SHP77 treated with DMSO at 0.1 percent for 48 hours (cell line): ENCODE data around the gene DMAC2L.

ENCODE experiments used
- DNase-seq: peaks from one replicate; lab custom pipeline; 2025; lab: John Stamatoyannopoulos, UW

Gene DMAC2L

GRCh38 chr14:50331596-50331995, 19.5 kb downstream of the DMAC2L start:
- DNase-seq, result no peak

GRCh38 chr14:50333014-50333509, 20.9 kb downstream of the DMAC2L start:
- DNase-seq, result no peak

DNA sequence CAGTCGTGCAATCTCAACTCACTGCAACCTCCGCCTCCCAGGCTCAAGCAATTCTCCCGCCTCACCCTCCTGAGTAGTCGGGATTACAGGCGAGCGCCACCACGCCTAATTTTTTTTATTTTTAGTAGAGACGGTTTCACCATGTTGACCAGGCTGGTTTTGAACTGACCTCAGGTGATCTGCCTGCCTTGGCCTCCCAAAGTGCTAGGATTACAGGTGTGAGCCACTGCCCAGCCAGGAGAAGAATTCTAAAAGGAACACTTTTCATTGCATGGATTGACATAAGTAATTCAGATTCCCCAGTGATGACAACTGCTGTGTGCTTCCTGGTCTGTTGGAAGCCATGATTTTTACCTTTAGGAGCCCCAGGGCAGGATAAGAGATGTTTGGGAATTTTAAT, 22.1 kb downstream of the DMAC2L start:
- no peak for DNase-seq

DNA sequence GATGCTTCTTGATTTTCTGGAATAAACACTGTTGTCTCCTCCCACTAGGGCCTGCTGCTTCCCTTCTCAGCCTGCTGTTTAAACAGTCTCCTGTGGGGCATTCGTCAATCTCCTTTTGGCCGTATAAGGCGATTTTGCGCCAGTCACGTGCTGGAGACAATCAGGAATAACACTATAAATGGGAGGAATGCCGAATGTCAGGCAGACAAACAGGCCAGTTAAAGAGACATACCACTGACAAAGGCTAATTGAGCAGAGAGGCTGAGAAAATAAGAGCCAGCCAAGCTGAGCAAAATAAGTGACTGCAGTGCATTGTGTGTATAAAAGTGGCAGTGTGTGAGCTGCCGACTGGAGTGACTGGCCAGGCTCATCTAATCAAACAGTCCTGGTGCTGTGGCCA, 23.3 kb downstream of the DMAC2L start:
- DNase-seq, result peak; percentile 56

GRCh38 chr14:50335989-50336824, 24.1 kb downstream of the DMAC2L start:
- DNase-seq, result no peak

DNA sequence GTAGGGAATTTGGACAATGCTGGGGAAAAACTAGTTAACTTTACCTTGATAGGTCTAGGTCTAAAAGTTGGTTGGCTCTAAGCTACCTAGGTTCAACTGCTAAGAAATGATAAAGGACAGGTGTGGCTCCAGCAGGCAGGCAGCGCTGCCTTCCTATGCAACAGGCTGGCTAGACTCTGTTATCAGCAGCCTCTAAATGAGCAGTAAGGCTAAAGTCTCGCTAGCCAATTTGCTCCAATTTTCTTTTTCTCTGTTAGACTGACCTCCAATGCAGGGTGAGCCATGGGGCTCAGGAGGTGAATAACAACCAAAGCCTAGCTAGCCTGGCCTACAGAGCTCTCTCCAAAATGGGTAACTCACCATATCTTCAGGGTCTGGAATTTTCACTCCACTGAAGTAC, 26.5 kb downstream of the DMAC2L start:
- no peak for DNase-seq

DNA sequence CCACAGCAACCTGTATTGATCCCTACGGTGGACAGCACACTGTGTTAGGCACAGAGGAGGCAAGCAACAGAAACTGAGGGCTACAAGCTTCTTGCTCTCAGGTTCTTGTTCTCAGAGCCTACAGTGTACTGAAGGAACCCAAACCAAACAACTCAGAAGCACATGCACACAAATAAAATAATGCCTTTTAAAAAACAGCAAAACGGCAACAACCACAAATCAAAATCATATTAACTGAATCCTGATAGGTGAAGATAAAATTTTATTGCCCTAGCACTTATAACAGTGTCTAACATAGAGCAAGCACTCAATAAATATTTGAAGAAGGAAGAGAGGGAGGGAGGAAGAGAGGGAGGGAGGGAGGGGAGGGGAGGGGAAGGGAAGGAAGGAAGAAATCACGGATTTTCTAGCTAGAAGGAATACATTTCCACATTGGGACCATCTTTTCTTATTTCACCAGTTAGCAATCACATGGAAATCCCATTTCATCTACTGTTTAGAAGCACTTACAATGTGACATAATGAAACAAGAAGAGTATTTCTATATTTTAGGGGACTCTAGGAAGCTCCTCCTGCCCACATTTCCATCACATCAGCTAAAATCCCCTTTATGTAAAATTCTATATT, 27.2 kb downstream of the DMAC2L start:
- no peak for DNase-seq

DNA sequence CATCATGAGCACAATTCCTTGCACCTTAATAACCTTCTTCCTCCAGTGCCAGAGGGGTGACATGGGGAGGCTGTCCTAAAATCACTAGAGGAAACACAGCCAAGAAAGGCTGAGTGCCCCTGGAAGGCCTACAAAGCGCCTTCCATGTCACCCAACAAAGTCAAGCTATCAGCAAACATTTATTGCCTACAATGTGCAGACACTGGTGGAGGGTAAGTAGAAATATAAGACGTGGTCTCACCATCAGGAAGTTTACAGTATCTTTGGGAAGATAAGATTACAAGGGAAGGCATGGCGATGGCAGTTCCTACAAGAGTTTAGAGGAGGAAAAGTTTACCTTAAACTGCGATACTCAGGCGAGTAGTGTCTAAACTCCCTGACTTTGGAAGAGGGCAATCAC, 27.9 kb downstream of the DMAC2L start:
- no peak for DNase-seq

- DNase-seq, result no peak
Observed at GRCh38 chr14:50340963-50341362, 28.8 kb downstream of the DMAC2L start.

DNA sequence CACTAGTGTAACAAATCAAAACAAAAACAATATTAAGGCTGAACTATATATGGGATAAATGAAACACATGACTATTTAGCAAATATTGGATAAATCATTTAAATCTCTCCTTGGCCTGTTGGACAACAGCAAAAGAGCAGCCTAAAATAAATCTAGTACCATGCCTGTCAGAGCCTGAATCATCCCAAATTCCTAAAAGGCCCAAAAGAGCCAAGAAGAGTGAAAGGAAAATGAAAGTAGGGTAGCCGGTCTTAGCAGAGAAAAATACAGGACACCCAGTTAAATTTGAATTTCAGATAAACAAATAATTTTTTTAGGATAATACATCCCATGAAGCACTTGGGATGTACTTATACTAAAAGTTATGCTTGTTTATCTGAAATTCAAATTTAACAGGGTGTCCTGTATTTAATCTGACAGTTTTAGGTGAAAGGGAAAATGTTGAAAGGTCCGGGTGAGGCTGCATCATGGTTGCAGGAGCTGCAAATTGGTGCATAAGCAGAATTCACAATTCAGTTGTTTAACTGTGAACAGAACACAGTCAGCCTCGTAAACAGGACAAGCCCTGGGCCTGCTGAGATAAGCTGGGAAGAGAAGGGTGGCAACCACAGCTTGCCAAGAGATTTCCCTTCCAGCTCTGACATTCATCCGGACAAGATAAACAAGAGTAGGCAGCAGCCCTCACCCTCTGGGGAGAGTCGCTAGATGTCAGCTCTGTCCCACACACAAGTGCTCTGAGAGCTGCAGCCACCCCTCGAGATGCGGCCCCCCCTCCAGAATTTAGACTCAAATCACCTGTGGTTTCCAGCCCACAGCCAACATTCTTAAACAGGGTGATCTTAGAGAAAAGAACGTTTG, 30.3 kb downstream of the DMAC2L start:
- peak; percentile 50 for DNase-seq

GRCh38 chr14:50343434-50343833, 31.3 kb downstream of the DMAC2L start:
- DNase-seq, result no peak

DNA sequence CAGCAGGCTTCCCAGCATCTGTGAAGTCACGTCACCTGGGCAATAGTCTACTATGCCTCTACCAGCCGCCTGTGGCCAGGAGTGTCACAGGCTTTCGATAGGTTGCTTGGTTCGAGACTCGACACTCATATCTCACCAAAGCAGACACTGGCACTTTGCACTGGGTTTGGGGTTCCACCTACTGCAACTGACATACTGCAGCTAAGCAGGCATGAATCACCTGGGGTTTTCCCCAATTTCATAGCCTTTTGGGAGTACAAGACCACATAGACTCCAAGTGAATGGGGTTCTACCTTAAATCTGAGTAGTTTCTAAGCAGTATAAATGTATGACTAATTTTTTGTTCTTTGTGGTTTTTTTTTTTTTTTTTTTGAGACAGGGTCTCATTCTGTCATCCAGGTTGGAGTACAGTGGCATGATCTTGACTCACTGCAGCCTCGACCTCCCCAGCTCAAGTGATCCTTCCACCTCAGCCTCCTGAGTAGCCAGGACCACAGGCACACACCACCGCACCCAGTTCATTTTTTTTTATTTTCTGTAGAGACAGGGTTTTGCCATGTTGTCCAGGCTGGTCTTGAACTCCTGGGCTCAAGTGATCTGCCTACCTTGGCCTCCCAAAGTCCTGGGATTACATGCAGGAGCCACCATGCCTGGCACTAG, 32.1 kb downstream of the DMAC2L start:
- no peak for DNase-seq

DNA sequence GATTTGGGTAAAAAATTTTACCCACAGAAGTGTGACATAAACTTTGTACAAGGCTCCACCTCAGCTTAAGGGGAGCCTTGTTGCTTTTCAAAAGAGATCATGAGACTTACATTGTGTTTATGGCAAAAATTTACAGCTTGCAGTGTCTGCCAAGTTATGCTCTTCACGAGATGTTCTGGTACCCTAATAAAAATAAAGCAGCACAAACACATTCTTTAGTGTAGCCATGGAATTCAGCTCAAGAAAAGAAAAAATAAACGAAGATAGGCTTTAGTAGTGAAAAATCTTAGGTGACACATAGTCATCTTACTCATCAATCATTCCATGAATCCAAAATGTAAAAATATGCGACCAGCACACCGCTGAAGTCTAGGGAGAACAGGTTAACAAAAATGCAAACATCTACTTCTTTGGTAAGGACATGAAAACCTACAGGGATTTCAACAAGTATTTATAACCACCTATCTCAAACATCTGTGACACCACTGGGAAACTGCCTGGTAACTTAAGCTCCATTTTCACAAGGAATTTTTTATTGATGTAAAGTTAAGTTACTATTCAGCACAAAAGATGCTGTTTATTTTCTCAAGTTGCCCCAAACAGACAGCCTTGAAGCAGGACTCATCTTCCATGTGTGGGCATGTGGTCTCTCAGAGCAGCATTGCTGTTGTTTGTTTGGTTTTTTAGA, 32.9 kb downstream of the DMAC2L start:
- DNase-seq, result no peak

DNA sequence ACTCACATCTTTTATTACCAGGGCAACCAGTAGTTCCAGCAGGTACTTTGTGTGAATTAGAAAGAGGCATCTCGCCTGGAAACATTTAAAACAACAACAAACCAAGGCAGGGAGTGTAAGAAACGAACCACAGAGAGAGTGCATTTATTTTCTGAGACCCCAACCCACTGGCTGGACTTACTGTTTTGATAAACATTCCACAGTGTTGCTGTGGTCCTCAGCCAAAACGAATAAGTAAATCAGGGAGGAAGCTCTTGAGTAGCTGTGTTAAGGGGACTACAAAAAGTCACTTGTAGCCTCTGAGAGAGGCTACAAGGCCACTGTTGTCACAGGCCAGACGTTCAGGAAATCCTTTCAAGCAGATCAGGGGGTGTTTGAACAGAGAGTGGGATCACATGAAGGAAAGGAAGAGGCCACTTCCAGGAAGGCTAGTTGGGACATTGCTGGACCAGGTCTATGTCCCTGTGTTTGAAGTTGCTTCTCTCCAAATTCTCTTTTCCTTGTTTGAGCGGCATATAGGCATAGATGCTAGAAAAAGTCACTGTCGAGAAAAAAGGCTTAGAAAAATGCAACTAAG, 33.8 kb downstream of the DMAC2L start:
- DNase-seq, result no peak

DNA sequence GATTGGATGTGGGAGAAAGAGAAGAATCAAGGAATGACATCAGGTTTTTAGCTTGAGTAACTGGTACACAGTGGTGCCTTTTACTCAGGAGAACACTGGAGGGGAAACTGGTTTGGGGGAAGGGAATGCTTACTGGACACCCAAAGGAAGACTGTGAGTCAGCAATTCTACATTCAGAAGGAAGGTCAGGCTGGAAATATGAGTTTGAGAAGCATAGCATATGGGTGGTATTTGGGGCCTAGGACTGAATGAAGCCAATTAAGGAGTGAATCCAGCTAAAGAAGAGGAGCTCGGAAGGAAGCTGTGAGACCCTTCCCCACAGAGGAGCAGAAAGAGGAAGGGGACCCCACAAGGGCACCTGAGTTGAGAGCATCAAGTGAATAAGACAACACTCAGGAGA, 35.4 kb downstream of the DMAC2L start:
- no peak for DNase-seq

DNA sequence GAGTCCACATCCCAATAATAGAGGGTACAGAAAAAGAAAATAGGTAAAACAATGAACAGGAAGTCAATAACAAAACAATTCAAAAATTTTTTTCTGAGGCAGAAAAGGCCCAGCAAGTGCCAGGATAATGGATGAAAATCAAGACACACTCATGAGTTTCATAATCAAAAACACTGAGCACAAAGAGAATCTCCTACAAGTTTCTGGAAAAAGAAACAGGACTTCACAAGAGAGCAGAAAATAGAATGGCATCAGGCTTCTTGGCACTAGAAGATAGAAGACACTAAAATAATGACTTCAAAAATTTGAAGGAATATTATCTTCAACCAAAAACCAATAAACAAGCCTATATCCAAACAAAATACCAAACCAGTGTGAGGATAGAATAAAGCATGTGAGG, 36.8 kb downstream of the DMAC2L start:
- no peak for DNase-seq

GRCh38 chr14:50350975-50351374, 38.9 kb downstream of the DMAC2L start:
- no peak for DNase-seq

- DNase-seq, result no peak
Observed at GRCh38 chr14:50352584-50352983, 40.5 kb downstream of the DMAC2L start.

DNA sequence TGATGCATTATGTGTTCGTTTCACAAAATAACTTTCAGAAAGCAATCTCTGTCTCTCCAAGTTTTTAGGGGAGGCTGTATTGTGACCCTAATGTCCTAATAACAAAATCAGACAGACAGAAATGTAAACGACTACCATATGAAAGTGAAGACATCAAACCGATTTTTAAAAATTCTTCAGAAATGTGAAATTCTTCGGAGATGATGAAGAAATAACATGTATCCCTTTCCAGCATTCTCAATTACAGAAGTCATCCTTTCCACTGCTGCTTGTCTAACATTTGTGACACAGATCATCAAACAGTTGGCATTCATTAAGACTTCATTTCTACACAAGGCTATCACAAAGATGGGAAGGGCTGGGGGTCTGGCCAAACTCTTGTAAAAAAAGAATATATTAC, 41.0 kb downstream of the DMAC2L start:
- no peak for DNase-seq

GRCh38 chr14:50354527-50354926, 42.4 kb downstream of the DMAC2L start:
- DNase-seq, result no peak

GRCh38 chr14:50355692-50356091, 43.6 kb downstream of the DMAC2L start:
- DNase-seq, result no peak
